Brain microvascular endothelial cell (primary cell): ENCODE measurements around the gene GPBAR1.
A peak's percentile ranks its signal among the peaks of the same experiment; 100 is the strongest.

Source experiments
- DNase-seq: peaks from one replicate; pipeline ENCODE4 v3.0.0-alpha.2; 2020
- H3K27ac ChIP-seq: fragments of 250-450 bp; sonication (Bioruptor Pico); 2 replicates; pipeline ENCODE4 v1.5.1; 2020; ENCODE audit warnings: mild to moderate bottlenecking, moderate library complexity
- H3K27me3 ChIP-seq: fragments of 250-450 bp; sonication (Bioruptor Pico); replicated peaks from 2 replicates; pipeline ENCODE4 v1.5.1; 2020; ENCODE audit warnings: mild to moderate bottlenecking
- H3K36me3 ChIP-seq: fragments of 250-450 bp; sonication (Bioruptor Pico); replicated peaks from 2 replicates; pipeline ENCODE4 v1.5.1; 2020; ENCODE audit warnings: mild to moderate bottlenecking
- H3K4me3 ChIP-seq: 2 replicates; pipeline ENCODE4 v1.5.1; 2011; ENCODE audit warnings: low read depth, mild to moderate bottlenecking, control low read depth, low read length, moderate library complexity
- in situ Hi-C: cut with HindIII; loops from 2 replicates; pipeline ENCODE4 v1.10.0; 2017; ENCODE audit warnings: low sequenced_read_pairs, low pct_ligation_motif_present
- TF ChIP-seq, protein P1 (sequence below): IDR thresholded peaks from 2 replicates; pipeline ENCODE4 v1.5.1; 2011; ENCODE audit warnings: low read depth, mild to moderate bottlenecking, moderate library complexity, low read length, control low read depth, inconsistent platforms; ENCODE audit errors: missing control alignments

Gene GPBAR1

GRCh38 chr2:218281449-218281848, 20.6 kb downstream of the GPBAR1 start:
- DNase-seq: no peak
- in situ Hi-C loops: no loop called here
- TF ChIP-seq, protein P1, sequence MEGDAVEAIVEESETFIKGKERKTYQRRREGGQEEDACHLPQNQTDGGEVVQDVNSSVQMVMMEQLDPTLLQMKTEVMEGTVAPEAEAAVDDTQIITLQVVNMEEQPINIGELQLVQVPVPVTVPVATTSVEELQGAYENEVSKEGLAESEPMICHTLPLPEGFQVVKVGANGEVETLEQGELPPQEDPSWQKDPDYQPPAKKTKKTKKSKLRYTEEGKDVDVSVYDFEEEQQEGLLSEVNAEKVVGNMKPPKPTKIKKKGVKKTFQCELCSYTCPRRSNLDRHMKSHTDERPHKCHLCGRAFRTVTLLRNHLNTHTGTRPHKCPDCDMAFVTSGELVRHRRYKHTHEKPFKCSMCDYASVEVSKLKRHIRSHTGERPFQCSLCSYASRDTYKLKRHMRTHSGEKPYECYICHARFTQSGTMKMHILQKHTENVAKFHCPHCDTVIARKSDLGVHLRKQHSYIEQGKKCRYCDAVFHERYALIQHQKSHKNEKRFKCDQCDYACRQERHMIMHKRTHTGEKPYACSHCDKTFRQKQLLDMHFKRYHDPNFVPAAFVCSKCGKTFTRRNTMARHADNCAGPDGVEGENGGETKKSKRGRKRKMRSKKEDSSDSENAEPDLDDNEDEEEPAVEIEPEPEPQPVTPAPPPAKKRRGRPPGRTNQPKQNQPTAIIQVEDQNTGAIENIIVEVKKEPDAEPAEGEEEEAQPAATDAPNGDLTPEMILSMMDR: no peak
- H3K36me3 ChIP-seq: peaks cover 42% of the 10 kb centered on the region
- H3K27ac ChIP-seq: no peak overlapping the region
- no peak overlapping the region for H3K4me3 ChIP-seq
- H3K27me3 ChIP-seq: no peaks in the 10 kb centered on the region

GRCh38 chr2:218282173-218282991, 21.6 kb downstream of the GPBAR1 start:
- TF ChIP-seq, protein P1: no peak
- Histone ChIP-seq H3K27ac (peak overlapping the region; percentile 37), H3K27me3 (no peaks in the 10 kb centered on the region), H3K36me3 (peaks cover 33% of the 10 kb centered on the region), H3K4me3 (no peak overlapping the region)
- in situ Hi-C loops: no loop called here
- DNase-seq: peak; percentile 36

DNA sequence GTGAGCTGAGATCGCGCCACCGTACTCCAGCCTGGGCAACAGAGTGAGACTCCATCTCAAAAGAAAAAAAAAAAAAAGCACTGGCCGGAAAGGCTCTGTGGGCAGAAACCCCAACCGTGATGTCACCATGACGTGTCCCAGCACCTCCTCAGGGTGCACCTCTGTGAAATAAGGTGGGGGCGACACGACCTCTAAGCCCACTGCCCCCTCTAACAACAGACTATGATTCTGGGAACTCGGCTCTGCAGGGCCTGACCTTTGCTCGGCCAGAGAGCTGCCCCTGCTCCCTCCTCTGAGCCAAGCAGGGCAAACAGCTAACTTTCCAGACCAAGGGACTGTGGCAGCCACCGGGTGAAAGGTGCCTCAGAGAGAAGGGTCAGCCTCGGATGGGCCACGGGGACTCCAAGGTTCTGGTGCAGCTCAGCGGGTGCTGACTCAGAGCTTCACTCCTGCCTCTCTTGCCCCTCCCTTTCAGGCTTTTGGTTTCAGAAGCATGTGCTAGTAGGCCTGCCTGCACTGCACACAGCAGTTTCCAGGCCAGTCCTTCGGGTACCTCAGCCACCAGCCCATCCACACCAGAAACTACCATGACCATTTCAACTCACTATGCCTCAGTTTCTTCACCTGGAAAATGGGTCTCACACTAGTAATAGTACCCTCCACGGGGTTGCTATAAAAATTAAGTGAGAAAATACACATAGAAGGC, 23.4 kb downstream of the GPBAR1 start:
- Histone ChIP-seq H3K27ac (peak overlapping the region; percentile 55), H3K27me3 (no peaks in the 10 kb centered on the region), H3K4me3 (peak overlapping the region; percentile 17), H3K36me3 (peaks cover 18% of the 10 kb centered on the region)
- TF ChIP-seq, protein P1: no peak
- DNase-seq: peak; percentile 83
- in situ Hi-C loops: no loop called here

- Histone ChIP-seq H3K27me3 (no peaks in the 10 kb centered on the region), H3K27ac (peak overlapping the region; percentile 99), H3K36me3 (peaks cover 7% of the 10 kb centered on the region), H3K4me3 (no peak overlapping the region)
- TF ChIP-seq, protein P1: no peak
- in situ Hi-C loops: no loop called here
- no peak for DNase-seq
Observed at GRCh38 chr2:218285604-218286003, 24.8 kb downstream of the GPBAR1 start.

DNA sequence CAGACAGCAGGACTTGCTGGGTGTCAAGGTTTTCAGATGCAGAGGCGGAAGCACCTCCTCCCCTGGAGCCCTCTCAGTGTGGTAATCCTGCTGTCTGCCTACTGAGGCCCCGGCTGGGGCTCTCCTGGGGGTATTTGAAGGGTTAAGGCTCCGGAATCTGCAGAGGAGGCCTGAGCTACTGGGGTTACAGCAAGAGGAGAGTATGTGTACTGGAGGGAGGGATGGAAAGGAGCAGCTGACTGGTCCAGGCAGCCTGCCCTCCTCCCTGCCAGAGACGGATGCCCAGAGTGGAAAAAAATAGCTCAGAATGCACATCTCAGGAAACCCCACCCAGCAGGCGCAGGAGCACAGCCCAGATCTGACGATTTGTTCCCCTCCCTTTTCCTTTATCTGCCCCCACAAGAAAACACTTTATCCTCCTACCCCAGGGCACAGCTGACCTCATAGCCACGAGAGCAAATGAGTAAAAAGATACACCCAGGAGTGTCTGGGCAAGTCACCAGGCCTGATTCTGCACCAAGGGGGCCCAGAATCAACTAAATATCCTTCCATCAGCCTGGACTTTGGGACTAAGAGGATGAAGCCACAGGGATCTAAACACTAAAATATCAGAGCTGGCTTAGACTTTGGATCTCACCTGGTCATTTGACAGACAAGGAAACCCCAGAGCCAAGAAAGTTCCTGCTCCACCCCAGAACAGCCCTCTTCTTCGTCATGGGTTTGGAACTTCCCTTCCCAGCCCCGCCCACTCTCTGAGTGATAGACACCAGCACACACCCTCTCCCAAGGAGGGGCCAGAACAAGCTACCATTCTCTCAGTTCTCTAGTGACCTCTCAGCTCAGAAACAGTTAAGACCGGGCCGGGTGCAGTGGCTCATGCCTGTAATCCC, 26.0 kb downstream of the GPBAR1 start:
- Histone ChIP-seq H3K4me3 (peak overlapping the region; percentile 46), H3K27ac (peak overlapping the region; percentile 99), H3K27me3 (no peaks in the 10 kb centered on the region), H3K36me3 (no peaks in the 10 kb centered on the region)
- peak; percentile 96 for DNase-seq
- in situ Hi-C loops: no loop called here
- TF ChIP-seq, protein P1: no peak
